ENCODE data around the gene MACROD2.

DNA sequence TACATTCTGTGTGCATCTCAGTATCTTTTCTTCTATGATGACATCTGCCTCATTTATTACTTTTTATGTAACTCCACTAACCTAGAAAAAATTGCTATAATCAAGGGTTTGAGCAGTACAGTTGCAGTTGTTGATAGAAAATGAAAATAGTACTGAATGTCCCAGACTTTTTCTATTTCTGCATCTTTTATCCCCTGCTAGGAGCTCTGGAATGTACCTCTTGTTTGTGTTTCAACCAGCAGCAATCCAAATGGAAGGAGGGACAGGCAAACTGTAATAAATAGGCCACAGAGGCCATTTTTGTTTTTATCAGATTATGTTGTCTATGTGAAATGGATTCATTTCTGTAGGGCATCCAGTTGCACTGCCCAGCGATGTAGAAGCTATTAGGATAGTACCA, 2041.0 kb downstream of the MACROD2 start:
- TF ChIP-seq, protein P1, sequence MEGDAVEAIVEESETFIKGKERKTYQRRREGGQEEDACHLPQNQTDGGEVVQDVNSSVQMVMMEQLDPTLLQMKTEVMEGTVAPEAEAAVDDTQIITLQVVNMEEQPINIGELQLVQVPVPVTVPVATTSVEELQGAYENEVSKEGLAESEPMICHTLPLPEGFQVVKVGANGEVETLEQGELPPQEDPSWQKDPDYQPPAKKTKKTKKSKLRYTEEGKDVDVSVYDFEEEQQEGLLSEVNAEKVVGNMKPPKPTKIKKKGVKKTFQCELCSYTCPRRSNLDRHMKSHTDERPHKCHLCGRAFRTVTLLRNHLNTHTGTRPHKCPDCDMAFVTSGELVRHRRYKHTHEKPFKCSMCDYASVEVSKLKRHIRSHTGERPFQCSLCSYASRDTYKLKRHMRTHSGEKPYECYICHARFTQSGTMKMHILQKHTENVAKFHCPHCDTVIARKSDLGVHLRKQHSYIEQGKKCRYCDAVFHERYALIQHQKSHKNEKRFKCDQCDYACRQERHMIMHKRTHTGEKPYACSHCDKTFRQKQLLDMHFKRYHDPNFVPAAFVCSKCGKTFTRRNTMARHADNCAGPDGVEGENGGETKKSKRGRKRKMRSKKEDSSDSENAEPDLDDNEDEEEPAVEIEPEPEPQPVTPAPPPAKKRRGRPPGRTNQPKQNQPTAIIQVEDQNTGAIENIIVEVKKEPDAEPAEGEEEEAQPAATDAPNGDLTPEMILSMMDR (conservative IDR thresholded peaks at IDR 0.05): no peak
- TF ChIP-seq ZFX (IDR thresholded peaks at IDR 0.05): no peak
